NT2/D1 (cell line): ENCODE results near the gene ZNF296.

Source experiments
- SUZ12 ChIP-seq: IDR thresholded peaks from 2 replicates; pipeline ENCODE4 v1.6.1; 2011; ENCODE audit not compliant: insufficient read length, insufficient read depth; ENCODE audit errors: extremely low read depth
- ZNF274 ChIP-seq: IDR thresholded peaks from 2 replicates; pipeline ENCODE4 v1.6.1; 2011; ENCODE audit warnings: mild to moderate bottlenecking, low read depth, low read length

DNA sequence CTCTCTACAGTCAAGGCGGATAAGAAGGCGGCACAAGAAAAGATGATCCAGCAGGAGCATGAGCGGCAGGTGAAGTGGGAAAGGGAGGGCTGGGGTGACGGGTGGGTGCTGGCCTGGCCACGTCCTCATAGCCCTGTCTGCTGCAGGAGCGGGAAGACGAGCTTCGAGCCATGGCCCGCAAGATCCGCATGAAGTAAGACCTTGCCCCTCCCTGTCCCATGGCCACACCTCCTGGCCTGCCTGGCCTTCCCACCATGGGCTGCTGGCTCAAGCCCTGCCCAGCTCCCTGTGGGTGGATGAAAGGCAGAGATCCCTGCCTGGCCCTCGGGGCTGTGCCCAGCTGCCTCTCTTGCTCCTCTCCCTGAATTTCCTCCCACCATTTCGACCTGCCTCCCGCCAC lies 7.2 kb downstream of the ZNF296 start:
- no peak for TF ChIP-seq ZNF274
- TF ChIP-seq SUZ12 = no peak
